HG03045 (cell line): ENCODE measurements around the gene CCDC88B.

Experiments
- ATAC-seq: cut with Tn5 transposase; IDR thresholded peaks from one replicate; pipeline ENCODE4 v1.9.1; 2021; ENCODE audit warnings: mild to moderate bottlenecking, moderate library complexity; ENCODE audit not compliant: unreplicated experiment

The CCDC88B gene, protein sequence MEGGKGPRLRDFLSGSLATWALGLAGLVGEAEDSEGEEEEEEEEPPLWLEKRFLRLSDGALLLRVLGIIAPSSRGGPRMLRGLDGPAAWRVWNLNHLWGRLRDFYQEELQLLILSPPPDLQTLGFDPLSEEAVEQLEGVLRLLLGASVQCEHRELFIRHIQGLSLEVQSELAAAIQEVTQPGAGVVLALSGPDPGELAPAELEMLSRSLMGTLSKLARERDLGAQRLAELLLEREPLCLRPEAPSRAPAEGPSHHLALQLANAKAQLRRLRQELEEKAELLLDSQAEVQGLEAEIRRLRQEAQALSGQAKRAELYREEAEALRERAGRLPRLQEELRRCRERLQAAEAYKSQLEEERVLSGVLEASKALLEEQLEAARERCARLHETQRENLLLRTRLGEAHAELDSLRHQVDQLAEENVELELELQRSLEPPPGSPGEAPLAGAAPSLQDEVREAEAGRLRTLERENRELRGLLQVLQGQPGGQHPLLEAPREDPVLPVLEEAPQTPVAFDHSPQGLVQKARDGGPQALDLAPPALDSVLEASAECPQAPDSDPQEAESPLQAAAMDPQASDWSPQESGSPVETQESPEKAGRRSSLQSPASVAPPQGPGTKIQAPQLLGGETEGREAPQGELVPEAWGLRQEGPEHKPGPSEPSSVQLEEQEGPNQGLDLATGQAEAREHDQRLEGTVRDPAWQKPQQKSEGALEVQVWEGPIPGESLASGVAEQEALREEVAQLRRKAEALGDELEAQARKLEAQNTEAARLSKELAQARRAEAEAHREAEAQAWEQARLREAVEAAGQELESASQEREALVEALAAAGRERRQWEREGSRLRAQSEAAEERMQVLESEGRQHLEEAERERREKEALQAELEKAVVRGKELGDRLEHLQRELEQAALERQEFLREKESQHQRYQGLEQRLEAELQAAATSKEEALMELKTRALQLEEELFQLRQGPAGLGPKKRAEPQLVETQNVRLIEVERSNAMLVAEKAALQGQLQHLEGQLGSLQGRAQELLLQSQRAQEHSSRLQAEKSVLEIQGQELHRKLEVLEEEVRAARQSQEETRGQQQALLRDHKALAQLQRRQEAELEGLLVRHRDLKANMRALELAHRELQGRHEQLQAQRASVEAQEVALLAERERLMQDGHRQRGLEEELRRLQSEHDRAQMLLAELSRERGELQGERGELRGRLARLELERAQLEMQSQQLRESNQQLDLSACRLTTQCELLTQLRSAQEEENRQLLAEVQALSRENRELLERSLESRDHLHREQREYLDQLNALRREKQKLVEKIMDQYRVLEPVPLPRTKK (N-terminal part only)

DNA sequence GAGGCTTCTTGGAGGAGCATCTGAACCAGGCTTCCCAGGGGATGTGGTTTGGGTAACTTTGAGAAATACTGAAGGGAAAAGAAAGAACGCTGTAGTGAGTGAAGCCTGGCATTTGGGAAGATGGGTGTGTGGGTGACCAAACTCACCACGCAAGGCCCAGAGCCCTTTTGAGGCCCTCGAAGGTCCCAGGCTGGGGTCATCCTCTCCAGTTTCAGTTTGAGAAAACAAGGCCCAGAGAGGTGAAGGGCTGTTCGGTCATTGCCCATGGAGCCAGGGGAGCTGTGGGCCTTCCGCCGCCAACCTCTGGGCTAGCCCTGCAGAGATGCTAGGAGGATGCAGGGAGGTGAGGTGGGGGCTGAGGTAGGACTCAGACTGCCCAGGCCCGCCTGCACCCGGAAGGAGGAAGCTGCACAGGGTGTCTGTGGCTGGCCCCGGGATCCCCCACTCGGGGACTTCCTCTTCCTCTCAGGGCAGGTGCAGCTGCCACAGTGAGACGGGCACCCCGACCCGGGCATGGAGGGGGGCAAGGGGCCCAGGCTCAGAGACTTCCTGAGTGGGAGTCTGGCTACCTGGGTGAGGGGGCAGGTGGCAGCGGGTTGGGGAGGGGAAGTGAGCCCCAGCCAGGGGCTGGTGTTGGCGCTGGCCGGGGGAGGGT lies at the start of gene CCDC88B:
Gene CCDC88B (plus strand): TSS at position 451 of the 655 bp plus-strand sequence. CDS start 63 bp downstream, at position 514.
- peak; percentile 59 for ATAC-seq

DNA sequence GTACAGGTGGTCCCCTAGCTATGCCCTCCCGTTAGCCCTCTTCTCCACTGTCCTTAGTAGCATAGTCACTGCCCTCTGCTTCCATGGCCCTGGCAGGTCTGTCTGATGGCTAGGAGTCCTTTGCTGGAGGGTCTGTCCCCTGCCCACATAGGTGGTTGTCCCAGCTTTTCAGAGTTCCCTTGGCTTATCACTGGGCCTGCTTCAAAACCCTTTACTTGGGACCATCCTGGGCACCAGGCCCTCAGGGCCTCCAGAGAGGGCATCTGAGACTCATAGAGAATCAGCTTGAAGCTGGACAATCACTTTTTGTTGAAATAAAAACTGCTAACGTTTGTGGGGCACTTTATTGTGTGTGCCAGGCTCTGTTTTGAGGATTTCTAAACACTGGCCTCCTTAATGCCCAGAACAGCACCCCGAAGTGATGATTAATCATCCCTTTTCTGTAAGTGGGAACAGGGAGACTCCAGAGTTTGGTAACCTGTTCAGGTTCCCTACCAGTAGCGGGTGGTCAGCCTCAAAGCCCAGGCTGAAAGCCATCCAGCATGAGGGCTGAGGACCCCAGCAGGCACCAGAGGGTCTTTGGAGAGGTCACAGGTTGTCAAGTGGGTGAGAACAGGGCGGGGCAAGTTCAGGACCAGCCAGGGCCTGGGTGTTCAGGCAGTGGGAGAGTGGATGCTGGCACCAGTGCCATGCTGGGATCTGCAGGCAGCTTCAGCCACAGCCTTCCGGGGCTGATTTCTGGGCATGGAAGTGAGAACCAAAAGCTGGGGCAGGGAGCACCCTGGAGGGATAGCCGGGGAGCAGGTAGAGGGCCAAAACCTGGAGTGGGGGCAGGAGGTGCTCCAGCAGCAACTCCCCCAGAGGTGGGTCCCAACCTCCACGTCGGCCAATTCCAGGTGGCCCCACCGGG lies 49.4 kb upstream of the CCDC88B start:
- ATAC-seq = no peak

DNA sequence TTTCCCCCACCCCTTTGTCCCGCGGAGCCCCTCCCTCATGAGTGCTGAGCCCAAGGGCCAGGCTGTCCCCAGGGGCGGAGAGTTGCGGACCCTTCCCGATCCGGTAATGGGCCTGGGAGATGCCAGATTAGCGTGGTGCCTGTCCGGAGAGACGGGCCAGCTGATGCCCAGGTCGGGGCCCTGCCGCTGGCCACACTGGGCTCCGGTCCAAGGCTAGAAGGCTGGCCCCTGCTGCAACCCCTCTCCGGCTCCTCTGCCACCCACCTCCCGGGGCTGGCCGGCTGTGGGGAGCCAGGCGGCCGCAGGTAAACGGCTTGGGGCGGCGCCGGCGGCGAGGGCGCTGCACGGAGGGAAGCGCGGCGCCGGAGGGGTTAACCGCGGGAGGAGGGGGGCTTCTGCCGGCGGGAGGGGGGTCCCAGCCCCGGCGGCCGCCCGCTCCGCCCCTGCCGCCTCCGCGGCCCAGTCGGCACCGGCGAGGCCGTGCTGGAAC lies 48.7 kb upstream of the CCDC88B start, which contains the start of gene KCNK4:
Gene KCNK4 (plus strand): TSS at position 41 of the 490 bp plus-strand sequence. CDS start 1,717 bp downstream, outside the sequence.
- no peak for ATAC-seq

- no peak for ATAC-seq
Measured at GRCh38 chr11:64291752-64292459, 48.1 kb upstream of the CCDC88B start.

DNA sequence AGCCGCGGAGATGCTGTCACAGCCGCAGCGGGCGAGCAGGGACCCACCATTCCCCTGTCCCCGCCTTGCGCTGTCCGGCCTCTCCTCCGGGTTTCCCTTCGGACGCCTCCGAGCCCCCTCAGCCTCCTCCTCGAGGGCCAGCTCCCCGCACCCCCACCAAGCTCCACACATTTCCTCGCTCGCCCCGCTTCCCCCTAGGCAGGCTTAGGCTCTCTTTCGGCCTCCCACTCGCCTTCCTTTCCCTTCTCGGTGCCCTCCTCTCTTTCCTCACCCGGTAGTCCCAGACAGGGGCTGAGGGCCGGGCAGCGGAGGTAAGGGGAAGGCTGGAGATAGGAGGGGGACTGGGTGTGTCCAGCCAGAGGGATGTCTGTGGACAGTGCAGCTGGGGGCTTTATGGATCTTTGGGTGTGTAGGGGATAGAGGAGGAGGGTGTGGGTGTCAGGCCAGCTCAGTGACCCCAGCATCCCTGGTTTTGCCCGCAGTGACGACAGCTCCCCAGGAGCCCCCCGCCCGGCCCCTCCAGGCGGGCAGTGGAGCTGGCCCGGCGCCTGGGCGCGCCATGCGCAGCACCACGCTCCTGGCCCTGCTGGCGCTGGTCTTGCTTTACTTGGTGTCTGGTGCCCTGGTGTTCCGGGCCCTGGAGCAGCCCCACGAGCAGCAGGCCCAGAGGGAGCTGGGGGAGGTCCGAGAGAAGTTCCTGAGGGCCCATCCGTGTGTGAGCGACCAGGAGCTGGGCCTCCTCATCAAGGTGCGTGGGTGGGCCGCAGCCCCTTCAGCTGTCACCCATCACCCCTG lies 47.3 kb upstream of the CCDC88B start:
- ATAC-seq = no peak

GRCh38 chr11:64294774-64295173 lies 45.2 kb upstream of the CCDC88B start:
- ATAC-seq = no peak

GRCh38 chr11:64295760-64296159 lies 44.2 kb upstream of the CCDC88B start:
- no peak for ATAC-seq

DNA sequence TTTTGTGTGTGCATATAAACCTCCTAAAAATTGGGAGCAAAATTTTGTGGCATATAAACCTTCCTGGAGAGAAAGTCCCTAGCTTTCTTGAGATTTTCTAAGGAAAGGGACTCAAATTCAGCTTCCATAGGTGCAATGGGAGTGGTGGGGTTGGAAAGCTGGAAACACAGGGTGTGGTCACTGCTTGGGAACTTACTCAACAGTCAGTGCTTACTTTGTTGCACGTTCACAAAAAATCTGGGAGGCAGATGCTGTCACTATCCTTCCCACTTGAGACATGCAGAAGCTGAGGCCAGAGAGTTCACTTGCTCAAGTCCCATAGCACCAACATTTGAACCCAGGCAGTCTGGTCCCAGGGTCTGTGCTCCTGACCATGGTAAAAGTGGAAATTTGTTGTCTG lies 43.8 kb upstream of the CCDC88B start:
- no peak for ATAC-seq

DNA sequence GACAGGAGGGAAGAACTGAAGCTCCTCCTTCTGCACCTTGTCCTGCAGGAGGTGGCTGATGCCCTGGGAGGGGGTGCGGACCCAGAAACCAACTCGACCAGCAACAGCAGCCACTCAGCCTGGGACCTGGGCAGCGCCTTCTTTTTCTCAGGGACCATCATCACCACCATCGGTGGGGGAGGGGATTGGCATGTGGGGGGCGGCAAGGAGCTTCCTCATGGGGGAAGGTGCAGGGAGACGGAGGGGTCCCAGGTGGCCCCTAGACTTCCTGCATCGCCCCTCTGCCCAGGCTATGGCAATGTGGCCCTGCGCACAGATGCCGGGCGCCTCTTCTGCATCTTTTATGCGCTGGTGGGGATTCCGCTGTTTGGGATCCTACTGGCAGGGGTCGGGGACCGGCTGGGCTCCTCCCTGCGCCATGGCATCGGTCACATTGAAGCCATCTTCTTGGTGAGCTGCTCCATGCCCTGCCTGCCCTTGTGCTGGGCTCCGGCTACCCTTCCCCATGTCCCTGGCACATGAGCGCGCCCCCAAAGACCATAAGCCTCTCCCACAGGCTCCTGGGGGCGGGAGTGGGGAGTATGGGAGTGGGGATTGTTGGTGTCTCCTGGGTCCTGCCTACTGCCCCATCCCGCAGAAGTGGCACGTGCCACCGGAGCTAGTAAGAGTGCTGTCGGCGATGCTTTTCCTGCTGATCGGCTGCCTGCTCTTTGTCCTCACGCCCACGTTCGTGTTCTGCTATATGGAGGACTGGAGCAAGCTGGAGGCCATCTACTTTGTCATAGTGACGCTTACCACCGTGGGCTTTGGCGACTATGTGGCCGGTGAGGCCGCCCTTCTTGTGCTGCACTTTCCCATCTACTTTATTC lies 42.9 kb upstream of the CCDC88B start:
- no peak for ATAC-seq

- no peak for ATAC-seq
Measured at GRCh38 chr11:64297699-64298358, 42.2 kb upstream of the CCDC88B start.

GRCh38 chr11:64298966-64299846 lies 40.8 kb upstream of the CCDC88B start:
- ATAC-seq = no peak

GRCh38 chr11:64299847-64300648 lies 40.0 kb upstream of the CCDC88B start, which contains the start of gene CATSPERZ:
TSS of gene CATSPERZ (plus strand) at chr11:64300358. CDS start at chr11:64300411, 53 bp downstream.
- no peak for ATAC-seq

DNA sequence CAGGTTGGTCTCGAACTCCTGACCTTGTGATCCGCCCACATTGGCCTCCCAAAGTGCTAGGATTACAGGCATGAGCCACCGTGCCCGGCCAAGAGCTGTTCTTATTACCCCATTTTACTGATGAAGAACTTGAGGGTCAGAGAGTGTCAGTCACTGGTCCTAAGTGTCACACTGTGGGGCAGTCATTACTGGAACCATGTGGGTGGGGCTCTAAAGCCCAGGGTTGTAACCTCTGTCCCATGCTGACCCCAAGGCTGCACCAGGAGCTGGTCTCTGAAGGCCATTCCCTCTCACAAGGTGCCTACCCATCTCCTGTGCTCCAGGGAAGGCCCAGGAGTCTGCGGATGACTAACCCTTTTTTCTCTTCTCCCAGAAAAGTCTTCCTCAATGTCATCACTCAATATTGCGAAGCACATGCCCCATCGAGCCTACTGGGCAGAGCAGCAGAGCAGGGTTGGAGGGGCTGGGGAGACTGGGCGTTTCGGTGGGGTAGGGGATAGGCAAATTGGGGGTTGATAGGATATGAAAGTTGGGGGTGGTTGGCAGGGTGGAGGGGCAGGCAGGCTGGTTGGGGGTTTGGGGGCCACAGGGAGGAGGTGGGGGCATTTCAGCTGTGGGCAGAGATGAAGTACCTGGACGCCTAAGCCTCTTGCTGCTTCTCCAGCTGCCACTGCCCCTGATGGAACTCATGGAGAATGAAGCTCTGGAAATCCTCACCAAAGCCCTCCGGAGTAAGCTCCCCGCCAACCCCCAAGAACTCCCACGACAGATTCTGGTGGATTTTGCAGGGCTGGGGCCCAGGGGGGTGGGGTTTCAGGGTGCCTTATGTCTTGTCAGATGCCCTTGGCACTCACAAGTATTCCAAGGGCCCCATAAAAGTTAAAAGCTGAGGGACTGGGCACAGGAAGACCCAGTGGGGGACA lies 36.6 kb upstream of the CCDC88B start:
- ATAC-seq = no peak
